T-helper 2 cell (primary cell): ENCODE data around the gene SCUBE1.

Experiments
- DNase-seq, 5 experiments: peaks; one replicate each; pipeline versions ENCODE4 v3.0.0 to v3.0.0-alpha.2; 2012 to 2022

SCUBE1 gene

DNA sequence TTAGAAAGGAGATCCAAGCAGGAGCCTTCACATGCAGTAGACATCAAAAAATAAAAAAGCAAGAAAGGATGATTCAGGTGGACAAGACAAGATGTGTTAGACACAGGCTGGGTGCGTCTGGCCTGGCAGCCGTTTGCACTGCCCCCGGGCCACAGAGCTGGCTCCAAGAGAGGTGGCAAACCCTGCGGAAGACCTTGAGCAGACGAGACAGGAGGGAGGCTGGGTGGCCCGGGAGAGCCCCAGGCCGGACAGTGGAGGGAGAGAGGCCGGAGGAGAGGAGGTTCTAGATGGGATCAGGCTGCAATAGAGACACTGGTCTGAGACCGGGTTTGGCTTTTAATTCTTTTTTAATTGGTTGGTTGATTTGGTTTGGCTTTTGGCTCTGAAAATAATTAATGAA, 86.6 kb downstream of the SCUBE1 start:
- DNase-seq, result no peak

DNA sequence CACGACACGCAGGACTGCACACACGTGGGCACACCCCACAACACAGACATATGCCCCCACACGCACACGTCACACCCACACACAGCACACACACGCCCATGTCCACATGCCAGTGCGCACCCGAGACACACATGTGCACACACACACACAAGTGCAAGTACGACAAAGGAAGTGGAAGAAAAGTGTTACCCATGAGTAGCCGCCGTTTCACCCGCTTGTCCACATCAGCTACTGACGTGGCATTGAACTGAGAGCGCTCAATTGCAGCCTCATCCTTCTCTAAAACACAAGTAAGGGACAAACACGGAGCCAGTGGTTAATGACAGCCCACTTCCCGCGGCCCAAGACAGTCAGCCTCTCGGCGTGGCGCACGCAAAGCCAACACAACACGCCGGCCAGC, 87.9 kb downstream of the SCUBE1 start:
- no peak for DNase-seq

DNA sequence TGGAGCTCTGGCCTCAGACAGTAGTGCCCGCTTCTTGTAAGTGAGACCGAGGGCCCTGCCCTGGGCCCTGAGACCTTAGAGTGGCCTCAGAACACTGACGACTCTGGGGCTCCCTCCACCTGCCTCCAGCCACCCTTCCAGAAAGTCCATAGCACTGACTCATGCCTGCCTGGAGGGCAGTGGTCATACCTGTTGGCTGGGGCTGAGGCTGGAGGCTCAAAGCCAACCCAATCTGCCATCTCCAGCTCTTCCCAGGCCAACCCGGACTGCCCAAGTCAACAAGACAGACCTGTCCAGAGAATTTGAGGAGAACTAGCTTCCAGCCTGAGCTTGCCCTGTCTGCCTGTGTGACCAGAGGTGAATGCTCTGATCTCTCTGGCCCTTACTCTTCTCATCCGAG, 89.3 kb downstream of the SCUBE1 start:
- DNase-seq, result no peak

DNA sequence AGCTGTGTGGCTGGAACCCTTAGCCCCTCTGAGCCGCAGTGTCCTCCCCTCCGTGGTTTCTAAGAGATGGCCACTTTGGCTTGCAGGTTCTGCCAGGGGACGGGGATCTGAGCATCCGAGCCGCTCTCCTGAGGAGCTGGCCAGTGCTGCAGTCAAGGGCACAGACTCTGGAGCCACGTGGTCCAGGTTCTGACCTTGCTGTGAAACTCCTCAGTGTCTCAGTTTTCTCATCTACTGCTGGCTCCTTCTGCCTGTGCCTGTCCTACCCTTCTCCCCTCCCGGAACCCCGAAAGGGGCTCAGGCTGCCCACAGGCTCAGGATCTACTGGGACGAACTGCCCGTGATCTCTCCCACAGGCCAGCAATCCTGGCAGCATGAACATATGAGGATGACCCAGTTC, 90.9 kb downstream of the SCUBE1 start:
- no peak for DNase-seq

DNA sequence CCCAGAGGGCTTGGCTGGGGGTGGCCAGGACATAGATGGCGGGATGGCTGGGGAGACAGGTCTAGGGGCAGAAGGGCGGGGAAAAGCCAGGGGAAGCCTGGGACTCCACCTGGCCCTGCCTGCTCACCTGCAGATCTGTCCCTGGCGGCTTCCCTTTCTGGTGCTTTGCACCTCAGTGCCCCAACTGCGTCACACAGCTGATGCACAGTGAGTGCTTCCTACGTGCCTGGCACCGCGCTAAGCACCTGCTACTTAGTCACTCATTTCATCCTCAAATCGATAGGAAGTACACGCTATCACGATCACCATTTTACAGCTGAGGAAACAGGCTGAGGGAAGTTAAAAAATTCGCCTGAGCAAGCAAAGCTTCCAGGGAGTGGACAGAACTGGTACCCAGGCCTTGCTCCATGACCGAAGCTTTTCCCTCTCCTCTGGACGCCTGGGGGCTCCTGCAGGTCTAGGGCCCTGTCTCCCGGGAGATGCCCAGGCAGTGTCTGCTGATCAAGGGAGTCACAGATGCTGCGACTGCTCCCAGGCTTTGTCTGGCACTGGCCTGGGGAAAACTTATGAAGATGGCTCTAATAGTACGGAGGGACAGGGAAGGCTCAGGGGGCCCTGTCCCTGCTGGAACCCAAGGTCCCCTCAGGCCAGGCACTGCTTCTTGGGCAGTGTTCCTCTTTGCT, 93.2 kb downstream of the SCUBE1 start:
- no peak for DNase-seq

DNA sequence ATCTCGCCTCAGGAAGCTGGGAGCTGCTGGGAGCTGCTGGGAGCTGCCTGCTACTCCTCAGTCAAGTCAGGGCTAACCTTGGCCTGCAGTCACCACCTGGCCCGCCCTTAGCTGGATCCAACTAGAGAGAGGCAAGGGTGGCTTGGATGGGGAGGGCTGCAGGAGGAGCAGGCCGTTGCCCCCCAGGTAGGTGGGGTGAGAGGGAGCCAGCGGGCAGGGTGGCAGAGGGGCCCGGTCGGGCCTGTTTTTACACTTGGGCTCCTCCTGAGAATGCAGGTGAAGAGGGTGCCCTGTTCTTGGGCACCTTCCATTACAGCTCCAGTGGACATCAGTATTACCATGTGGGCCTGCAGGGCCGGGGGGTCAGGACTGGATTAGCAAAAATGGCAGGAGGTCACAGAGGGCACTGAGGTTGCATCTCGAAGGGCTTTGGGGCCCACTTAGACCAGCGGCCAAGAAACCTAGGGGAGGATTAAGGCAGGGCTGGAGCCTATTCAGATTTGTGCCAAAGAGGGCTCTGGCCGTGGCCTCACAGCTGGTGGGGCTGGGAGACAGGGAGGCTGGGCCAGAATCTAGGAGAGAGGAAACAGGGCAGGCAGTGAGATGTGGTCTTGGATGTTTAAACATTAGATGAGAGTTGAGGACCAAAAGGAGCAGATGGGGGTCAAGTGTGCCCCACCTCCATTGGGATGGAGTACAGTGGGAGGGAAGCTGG, 95.5 kb downstream of the SCUBE1 start:
- no peak for DNase-seq

DNA sequence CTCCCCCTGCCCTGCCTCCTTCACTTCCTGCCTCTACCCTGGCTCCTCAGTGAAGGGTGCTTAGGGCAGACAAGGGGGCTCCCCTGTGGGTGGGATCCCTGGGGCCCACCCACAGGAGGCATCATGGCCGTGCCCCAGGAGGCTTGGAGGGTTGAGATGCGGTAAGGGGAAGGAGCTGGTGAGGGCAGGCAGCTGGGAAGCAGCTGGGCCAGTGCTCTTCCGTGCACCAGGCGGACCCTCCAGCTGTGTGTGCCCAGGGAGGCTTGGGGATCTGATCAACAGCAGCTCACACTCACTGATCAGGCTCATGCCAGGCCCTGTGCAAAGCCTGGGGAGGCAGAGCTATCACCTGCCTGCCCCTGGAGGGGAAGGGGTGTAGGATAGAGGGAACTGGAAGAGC, 97.0 kb downstream of the SCUBE1 start:
- DNase-seq, result no peak

DNA sequence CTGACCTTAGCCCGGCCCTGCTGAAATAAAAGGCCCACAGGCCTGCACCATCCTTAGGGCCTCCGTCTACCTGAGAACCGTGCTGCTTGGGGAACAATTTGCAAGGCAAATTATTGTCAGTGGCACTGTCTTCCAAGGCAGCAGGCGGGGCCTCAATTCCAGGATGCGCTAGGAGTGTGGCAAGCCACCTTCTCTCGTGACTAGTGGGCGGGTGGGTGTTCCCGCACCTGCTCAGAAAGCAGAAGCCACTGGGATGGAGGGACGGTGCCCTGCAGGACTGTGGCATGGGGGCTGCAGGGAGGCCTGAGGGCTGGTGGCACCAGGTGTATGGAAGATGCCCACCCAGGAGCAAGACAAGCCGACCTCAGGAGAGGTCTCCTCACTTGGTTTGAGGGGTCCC, 97.5 kb downstream of the SCUBE1 start:
- no peak for DNase-seq

DNA sequence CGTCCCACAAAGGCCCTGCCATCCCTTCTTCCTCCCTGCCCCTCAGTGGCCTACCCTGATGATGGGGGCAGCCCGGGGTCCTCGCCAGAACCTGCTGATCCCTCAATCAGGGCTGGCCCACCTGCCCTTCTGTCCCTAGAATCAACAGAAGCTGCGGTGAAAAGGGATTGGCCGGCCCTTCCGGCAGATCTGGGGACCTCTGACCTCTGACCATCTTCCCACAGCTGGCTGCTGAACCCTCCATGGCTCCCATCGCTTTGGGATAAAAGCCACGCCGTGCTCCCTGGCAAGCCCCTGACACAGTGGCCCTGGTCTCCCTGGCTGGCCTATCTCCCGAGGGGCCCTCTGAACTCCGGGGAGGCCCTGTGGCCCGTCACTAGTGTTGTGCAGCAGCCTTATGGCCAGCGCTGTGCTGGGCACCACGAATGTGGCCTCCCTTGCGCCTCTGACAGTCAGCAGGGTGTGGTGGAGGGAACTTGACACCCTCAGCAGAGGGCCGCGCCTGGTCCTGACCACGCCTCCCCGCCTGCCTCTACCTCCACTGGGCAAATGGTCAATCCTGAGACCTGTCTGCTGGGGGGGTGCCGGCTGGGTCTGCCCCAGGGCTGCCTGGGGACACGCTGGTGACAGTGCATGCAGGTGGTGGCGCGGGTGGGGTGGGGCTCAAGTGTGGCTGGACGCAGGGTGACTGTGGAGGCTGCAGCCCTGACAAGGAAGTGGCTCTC, 98.2 kb downstream of the SCUBE1 start:
- DNase-seq, result no peak

DNA sequence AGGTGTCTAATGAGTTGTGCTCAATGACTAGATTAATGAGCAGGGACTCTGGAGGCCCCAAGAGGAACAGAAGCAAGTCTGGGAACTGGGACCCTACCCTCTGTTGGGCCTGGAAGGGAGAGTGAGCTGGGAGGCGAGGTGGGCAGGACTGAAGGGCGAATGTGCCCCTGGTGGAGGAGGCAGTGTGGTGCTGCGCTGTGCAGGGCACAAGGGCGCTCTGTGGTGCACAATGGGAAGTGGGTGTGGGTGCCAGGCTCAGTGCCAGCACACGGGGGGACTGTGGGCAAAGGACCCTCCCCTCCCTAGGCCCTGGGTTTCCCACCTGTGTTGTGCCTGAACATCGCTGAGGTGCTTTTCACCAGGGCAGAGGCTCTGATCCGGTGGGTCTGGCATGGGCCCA, 98.8 kb downstream of the SCUBE1 start:
- no peak for DNase-seq

DNA sequence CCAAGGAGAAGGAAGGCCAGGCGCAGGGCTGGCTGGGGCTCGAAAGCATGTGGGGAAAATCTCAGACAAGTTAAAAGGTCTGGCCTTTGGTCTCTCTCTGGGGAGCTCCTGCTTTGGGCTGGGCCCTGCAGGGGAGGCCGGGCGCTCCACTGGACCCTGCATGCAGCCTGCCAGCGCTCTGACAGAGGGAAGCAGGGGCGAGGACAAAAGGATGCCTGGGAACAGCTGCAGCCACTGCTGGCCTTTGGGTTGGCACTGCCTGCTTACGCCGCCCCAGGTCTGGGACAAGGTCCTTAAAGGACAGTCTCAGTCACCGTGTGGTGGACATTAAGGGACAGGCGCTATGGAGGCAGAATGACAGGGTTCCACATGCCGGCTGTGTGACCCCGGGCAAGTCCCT, 99.8 kb downstream of the SCUBE1 start:
- DNase-seq, result no peak

DNA sequence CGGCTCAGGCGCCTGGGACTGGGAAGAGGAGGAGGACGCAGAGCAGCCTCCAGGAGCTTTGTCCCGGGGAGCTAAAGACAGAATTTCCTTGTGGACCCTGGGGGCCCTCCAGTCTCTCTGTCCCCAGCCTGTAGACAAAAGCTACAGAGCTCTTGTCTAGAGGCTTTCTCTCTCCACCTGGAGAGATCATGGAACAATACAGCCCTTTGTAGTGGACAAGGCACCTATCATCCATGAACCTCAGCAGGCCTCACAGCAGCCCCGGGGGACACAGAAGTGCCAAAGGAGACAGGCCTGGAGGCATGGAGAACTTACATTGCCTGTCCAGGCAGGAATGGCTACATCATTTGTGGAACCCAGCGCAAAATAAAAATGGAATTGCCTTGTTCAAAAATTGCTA, 100.5 kb downstream of the SCUBE1 start:
- DNase-seq, result no peak

DNA sequence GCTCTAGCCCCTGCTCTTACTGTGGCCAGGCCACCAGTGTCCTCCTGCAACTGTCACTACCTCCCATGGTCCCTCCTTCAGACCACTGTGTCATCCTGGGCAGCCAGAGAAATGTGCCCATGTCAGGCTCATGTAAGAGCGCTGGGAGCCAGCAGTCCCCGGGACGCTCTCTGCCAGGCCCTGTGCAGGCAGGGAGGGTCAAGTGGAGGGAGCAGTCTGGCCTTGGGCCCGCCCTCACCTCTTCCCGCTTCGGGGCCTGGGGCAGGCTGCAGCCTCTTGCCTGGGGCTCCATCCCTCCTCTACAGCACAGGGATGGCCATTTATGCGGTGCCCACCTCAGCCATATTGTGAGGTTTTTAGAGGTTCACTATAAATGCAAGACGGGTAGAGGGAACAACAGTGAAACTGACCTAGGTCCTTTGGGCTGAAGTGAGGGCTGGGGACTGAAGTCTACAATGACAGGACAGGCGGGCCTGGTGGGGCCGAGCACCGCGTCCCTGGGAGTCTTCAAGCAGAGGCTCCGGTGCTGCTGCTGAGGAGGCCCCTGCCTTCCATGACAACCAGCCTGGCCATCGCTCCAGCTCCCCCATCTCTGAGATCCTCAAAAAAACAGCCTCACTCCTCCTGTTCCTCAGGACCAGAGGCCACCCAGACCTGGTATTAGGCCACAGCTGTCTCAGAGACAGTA, 101.3 kb downstream of the SCUBE1 start:
- DNase-seq, result no peak

DNA sequence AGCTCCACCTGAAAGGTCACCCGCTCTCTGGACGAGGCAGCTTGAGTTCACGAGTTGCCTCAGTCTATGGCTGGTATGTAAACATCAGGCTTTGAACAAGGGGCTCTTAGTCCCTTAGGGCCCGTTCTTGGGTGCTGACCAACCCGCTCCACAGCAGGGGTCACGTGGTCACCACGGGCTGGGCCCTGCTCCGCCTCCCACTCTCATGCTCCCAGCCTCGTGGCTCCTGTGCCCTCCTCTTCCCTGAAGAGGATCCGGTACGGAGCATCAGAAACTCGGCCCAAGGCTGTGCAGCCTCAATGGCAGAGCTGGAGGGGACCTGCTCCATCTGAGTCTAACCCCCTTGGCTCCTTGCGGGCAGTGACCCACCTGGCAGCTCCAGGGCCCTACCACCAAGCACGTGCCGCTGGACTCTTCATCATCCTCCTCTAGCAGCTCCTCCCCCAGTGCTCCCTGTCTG, 102.0 kb downstream of the SCUBE1 start:
- DNase-seq, result no peak

DNA sequence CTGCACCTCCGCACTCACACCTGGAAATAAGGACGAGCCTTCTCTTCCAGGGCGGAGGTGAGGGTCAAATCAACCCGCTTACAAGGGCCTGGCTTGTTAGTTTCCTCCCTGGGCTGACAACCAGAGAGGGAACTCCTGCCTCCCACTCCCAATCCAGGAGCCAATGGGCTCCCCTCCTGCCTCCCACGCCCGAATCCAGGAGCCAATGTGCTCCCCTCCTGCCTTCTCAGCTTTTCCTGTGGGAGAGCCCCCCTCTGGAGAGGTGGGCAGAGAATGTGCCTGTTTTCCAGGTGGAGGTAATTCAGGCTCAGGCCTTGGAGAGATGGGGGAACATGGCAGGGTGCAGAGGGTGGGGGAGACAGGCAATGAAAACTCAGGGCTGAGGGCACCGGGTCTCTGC, 102.6 kb downstream of the SCUBE1 start:
- no peak for DNase-seq

DNA sequence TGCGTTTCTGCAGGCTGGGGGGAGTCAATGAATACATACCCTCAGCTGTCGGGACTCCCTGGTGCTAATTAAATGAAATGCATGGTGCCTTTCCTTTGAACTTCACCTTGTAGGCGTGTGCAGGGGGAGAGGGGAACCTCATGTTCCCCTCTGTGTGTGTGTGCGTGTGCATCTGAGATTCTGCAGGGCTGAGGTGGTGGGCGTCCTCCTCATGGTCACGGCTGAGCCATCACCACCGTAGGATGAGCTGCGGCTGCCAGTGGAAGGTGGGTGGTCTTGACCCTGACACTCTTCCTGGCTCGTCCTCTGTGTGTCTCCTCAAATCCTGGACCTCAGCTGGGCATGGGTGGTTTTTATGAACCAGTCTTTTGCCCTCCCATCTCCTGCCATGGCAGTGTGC, 103.2 kb downstream of the SCUBE1 start:
- DNase-seq, result no peak

DNA sequence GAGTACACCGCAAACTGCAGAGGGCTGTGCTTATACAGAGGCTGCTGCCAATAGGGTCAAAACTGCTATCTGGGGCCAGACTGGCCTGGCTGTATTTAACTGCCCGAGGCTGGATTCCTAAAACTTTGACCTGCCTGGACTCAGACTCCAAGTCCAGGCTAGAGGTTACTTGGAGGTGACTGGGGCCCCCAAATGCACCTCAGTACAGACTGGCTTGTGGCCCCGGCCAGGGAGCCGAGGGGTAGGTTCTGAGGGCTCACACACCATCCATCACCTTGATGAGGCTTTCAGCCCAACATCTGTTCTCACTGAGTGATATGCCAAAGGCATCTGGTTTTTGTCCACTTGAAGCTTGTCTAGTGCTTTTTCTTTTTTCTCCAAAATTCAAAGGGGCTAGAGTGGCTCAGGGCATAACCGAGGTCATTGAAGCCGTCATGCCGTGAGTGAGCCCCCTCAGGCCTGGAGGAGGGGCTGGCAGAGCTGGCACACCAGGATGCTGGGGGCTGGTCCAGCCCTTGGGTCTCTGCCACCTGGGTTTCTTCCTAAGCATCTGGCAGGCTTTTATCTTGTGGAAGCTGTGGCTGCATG, 103.9 kb downstream of the SCUBE1 start:
- no peak for DNase-seq

DNA sequence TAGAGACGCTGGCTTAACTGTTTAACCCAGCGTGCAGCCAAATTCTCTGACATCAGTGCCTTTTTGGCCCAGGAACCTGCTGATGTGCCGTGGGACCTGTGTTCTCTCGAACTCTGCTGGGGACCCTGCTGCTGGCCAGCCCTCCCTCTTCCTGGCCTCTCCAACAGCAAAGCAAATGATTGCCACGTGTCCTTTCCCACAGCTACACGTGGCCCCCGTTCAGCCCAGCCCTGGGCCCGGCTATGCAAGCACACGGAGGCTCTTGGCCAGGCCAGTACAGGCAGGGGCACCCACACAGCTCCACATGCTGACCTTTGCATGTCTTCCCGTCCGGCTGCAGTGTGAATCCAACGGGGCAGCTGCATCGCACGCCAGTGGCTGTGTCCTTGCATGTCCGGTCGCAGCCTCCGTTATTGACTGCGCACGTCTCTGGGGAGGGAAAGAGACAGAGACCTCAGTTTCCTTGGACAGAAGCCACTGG, 104.6 kb downstream of the SCUBE1 start:
- no peak for DNase-seq

DNA sequence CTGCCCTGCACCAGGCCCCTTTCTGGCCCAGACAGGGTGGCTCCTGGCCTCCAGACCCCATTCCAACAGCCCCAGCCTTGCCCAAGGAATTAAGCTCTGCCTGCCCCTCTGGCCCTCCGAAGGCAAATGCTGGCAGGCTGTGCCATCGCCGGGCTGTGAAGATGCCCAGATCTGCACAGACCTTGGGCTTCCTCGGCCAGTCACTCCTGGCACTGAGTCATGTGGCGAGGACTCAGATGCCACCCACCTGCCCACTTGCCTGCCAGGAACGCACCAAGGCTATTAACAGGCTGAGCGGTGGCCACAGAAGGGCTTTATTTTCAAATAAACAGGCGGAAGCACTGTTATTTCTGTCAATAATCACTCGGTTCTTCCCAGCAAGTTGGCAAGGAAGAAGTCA, 105.9 kb downstream of the SCUBE1 start:
- DNase-seq, result no peak

DNA sequence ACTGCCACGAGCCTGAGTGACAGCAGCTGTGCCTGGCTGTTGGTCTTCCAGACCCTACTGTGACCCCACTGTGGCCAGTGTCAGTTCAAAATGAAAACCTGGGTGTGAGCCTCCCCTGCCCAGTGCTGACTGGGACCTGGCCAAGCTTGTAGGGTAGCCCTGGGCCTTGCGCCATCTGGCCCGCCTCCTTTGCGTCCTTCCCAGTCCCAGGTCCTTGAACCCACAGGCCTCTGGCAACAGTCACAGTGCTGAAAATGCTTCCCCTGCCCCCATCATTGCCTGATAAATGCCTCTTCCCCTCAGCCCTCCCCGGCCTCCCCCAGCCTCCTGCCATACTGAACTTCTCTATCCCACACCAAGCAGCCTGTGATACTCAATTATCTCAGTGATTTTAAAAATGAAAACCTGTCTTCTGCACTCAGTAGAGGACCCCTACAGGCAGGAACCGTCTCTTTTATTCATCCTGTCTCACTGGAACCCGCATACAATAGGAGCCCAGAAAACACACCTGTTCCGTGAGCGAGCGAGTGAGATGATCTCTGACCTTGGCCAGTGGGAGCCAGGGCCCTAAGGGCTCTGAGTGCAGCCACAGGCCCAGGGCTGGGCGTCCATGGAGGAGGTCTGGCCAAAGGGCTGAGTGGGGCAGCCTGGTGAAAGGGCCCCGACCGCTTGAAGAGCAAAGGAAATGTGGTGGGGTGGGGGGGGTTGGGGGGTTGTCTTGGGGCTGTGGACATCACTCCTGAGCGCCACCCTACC, 106.6 kb downstream of the SCUBE1 start:
- no peak for DNase-seq

DNA sequence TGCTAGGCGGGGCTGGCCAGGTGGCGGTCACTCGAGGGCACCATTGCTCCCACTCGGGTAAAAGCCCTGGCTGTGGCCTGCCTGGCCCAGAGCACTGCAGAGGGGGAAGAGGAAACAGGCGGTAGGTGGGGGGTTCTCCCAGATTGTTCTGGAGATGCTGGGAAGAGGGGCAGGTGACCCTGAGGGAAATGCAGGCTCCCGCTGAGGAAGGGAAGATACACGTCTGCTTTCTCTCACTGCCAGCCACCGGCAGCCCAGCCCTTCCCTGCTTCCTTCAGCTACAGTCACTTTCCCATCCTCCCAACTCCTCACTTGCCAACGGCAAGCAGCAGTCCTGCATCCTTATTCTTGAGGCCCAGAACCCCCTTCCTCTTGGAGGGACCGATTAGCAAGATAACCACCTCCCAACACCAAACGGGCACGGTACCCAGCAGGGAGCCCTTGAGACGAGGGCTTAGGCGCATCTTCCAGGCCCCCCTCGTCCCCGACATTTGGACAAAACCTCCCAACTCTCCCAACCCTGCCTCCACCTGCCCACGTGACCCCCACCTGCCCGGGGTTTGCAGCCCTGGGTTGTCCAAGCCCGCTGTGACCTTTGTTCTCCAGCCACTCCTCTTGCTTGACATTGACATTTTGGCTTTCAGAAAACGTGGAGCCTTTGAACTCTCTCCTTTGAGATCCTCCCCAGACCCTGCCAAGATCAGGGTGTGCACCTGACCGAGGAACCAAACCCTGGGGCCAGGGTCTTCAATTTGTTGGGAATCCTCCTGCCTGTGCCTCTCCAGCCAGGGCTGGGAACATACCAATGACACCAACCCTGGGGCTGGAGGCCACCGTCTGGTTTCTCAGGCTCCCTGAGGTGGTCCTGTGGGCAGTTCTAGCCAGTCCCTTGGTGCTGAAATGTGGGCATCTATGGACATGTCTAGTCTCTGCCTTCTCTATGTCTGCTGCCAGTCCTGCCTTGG, 107.4 kb downstream of the SCUBE1 start:
- no peak for DNase-seq
